ENCODE data around the gene PAQR9. TPM values are rescaled to one million over a fixed set of nuclear protein-coding genes. Genes with fewer than 3 reads are reported as not detected.
A peak's percentile ranks its signal among the peaks of the same experiment; 100 is the strongest.

PAQR9 gene
- polyA plus RNA-seq, 1 donor (not counting 4 experiments of a cell fraction or from before 2014, with no cell fraction given): not detected

GRCh38 chr3:142943870-142944269 lies 19.6 kb downstream of the PAQR9 start:
- H3K79me2 ChIP-seq (ENCODE audit: control insufficient read depth, insufficient read depth, low read length): no peaks in the 10 kb centered on the region
- no peak overlapping the region for H3K27ac ChIP-seq (ENCODE audit: control insufficient read depth, insufficient read depth, low read length)
- H3K4me2 ChIP-seq (ENCODE audit: control insufficient read depth, extremely low read depth, insufficient read depth, low read depth, low read length): peak overlapping the region; percentile 9
- no peak for FAIRE-seq
- no peak overlapping the region for H3K9ac ChIP-seq (ENCODE audit: control insufficient read depth, extremely low read depth, insufficient read depth, low read length)
- H3K9me3 ChIP-seq (ENCODE audit: control insufficient read depth, low read depth, low read length): no peaks in the 10 kb centered on the region
- DNase-seq (ENCODE audit: low read depth, low spot score): no peak
- H3K4me1 ChIP-seq (ENCODE audit: control insufficient read depth, extremely low read depth, insufficient read depth, low read length): peaks cover 18% of the 10 kb centered on the region
- dilution Hi-C loops (cut with MboI; ENCODE audit: extremely low pct_ligation_motif_present, low sequenced_read_pairs): no loop called here
- TF ChIP-seq CTCF (optimal IDR thresholded peaks at IDR 0.05 in 1 of 3, IDR thresholded peaks at IDR 0.05 in 1 of 3, conservative IDR thresholded peaks at IDR 0.05 in 1 of 3; ENCODE audit: extremely low read depth in 1 of 3, insufficient read depth in 2 of 3, low read length in 3 of 3): no peak
- no peak for TF ChIP-seq EZH2 (IDR thresholded peaks at IDR 0.05; ENCODE audit: low read length)
- H3K4me3 ChIP-seq (ENCODE audit: control insufficient read depth in 2 of 3, extremely low read depth in 1 of 3, insufficient read depth in 2 of 3, low read depth in 1 of 3, low read length in 3 of 3): no peak overlapping the region
- H2AFZ ChIP-seq (ENCODE audit: control insufficient read depth, low read length): no peak overlapping the region
- no peaks in the 10 kb centered on the region for H4K20me1 ChIP-seq (ENCODE audit: control insufficient read depth, extremely low read depth, insufficient read depth, low read length)
- no peaks in the 10 kb centered on the region for H3K27me3 ChIP-seq (ENCODE audit: control insufficient read depth, extremely low read depth, insufficient read depth, low read length)
- H3K36me3 ChIP-seq (ENCODE audit: control insufficient read depth in 2 of 2, extremely low read depth in 1 of 2, insufficient read depth in 2 of 2, low read length in 2 of 2): no peaks in the 10 kb centered on the region
- H3K9me1 ChIP-seq (ENCODE audit: control insufficient read depth, extremely low read depth, insufficient read depth, low read length): no peaks in the 10 kb centered on the region

GRCh38 chr3:142943349-142943748 lies 20.1 kb downstream of the PAQR9 start:
- FAIRE-seq (no peak), DNase-seq (ENCODE audit: low read depth, low spot score) (no peak)
- Histone ChIP-seq H3K4me3 (ENCODE audit: control insufficient read depth in 2 of 3, extremely low read depth in 1 of 3, insufficient read depth in 2 of 3, low read depth in 1 of 3, low read length in 3 of 3) (no peak overlapping the region), H3K27me3 (ENCODE audit: control insufficient read depth, extremely low read depth, insufficient read depth, low read length) (no peaks in the 10 kb centered on the region), H3K4me1 (ENCODE audit: control insufficient read depth, extremely low read depth, insufficient read depth, low read length) (peaks cover 18% of the 10 kb centered on the region), H3K9me3 (ENCODE audit: control insufficient read depth, low read depth, low read length) (no peaks in the 10 kb centered on the region), H2AFZ (ENCODE audit: control insufficient read depth, low read length) (no peak overlapping the region), H3K36me3 (ENCODE audit: control insufficient read depth in 2 of 2, extremely low read depth in 1 of 2, insufficient read depth in 2 of 2, low read length in 2 of 2) (no peaks in the 10 kb centered on the region), H3K9me1 (ENCODE audit: control insufficient read depth, extremely low read depth, insufficient read depth, low read length) (no peaks in the 10 kb centered on the region), H3K4me2 (ENCODE audit: control insufficient read depth, extremely low read depth, insufficient read depth, low read depth, low read length) (no peak overlapping the region), H3K27ac (ENCODE audit: control insufficient read depth, insufficient read depth, low read length) (no peak overlapping the region), H3K9ac (ENCODE audit: control insufficient read depth, extremely low read depth, insufficient read depth, low read length) (no peak overlapping the region), H4K20me1 (ENCODE audit: control insufficient read depth, extremely low read depth, insufficient read depth, low read length) (no peaks in the 10 kb centered on the region), H3K79me2 (ENCODE audit: control insufficient read depth, insufficient read depth, low read length) (no peaks in the 10 kb centered on the region)
- TF ChIP-seq EZH2 (IDR thresholded peaks at IDR 0.05; ENCODE audit: low read length) (no peak), CTCF (optimal IDR thresholded peaks at IDR 0.05 in 1 of 3, IDR thresholded peaks at IDR 0.05 in 1 of 3, conservative IDR thresholded peaks at IDR 0.05 in 1 of 3; ENCODE audit: extremely low read depth in 1 of 3, insufficient read depth in 2 of 3, low read length in 3 of 3) (no peak)
- dilution Hi-C loops (cut with MboI; ENCODE audit: extremely low pct_ligation_motif_present, low sequenced_read_pairs): no loop called here

Data from keratinocyte (primary cell).